ENCODE measurements around the gene PHKA2.

GRCh38 chrX:19017271-19017670 lies 33.4 kb upstream of the PHKA2 start:
- TF ChIP-seq CTCF (IDR thresholded peaks at IDR 0.05), result no peak
- TF ChIP-seq POLR2A (IDR thresholded peaks at IDR 0.05), result no peak

All from sigmoid colon (tissue), 3 donors.